ENCODE measurements around the gene B3GAT1.

- TF ChIP-seq CTCF (IDR thresholded peaks at IDR 0.05; ENCODE audit: poor library complexity, severe bottlenecking) (no peak), EZH2 (IDR thresholded peaks at IDR 0.05; ENCODE audit: borderline replicate concordance, insufficient read depth, low read length, poor library complexity, severe bottlenecking) (no peak)
Observed at GRCh38 chr11:134374891-134375550, 37.0 kb downstream of the B3GAT1 start.
